HG02759 (cell line): ENCODE data around the gene TSPAN16.

Experiments
- ATAC-seq: cut with Tn5 transposase; IDR thresholded peaks from one replicate; pipeline ENCODE4 v1.9.1; 2021; ENCODE audit warnings: mild to moderate bottlenecking, moderate library complexity; ENCODE audit not compliant: unreplicated experiment

TSPAN16 gene

GRCh38 chr19:11267316-11268085 is 28.5 kb upstream of the TSPAN16 start:
- no peak for ATAC-seq

GRCh38 chr19:11268783-11269267 is 27.1 kb upstream of the TSPAN16 start:
- no peak for ATAC-seq

- no peak for ATAC-seq
Measured at GRCh38 chr19:11269408-11269807, 26.6 kb upstream of the TSPAN16 start.

- ATAC-seq = no peak
Measured at GRCh38 chr19:11273296-11273695, 22.7 kb upstream of the TSPAN16 start.

GRCh38 chr19:11273989-11274388 is 22.0 kb upstream of the TSPAN16 start:
- no peak for ATAC-seq

- no peak for ATAC-seq
Measured at GRCh38 chr19:11274533-11275086, 21.4 kb upstream of the TSPAN16 start.

- ATAC-seq = no peak
Measured at GRCh38 chr19:11278670-11279069, 17.3 kb upstream of the TSPAN16 start.

- ATAC-seq = no peak
Measured at GRCh38 chr19:11279505-11280236, 16.3 kb upstream of the TSPAN16 start.

- no peak for ATAC-seq
Measured at GRCh38 chr19:11281356-11282049, 14.5 kb upstream of the TSPAN16 start.

GRCh38 chr19:11284515-11284914 is 11.4 kb upstream of the TSPAN16 start:
- ATAC-seq = no peak

GRCh38 chr19:11286312-11286974 is 9.5 kb upstream of the TSPAN16 start:
- no peak for ATAC-seq

- ATAC-seq = no peak
Measured at GRCh38 chr19:11288349-11288748, 7.6 kb upstream of the TSPAN16 start.

- no peak for ATAC-seq
Measured at GRCh38 chr19:11290256-11290655, 5.7 kb upstream of the TSPAN16 start.

GRCh38 chr19:11291415-11291814 is 4.5 kb upstream of the TSPAN16 start:
- ATAC-seq = no peak

- ATAC-seq = no peak
Measured at GRCh38 chr19:11291991-11292390, 4.0 kb upstream of the TSPAN16 start.

- no peak for ATAC-seq
Measured at GRCh38 chr19:11293433-11294389, 2.2 kb upstream of the TSPAN16 start.

GRCh38 chr19:11295180-11295579 is 780 bp upstream of the TSPAN16 start:
- ATAC-seq = no peak

GRCh38 chr19:11296264-11296663 is 304 bp downstream of the TSPAN16 start:
- no peak for ATAC-seq

- ATAC-seq = no peak
Measured at GRCh38 chr19:11299946-11300810, 4.2 kb downstream of the TSPAN16 start.
